ENCODE results near the gene PACRG.
A peak's percentile ranks its signal among the peaks of the same experiment; 100 is the strongest.

Gene PACRG

GRCh38 chr6:163249651-163250101 is 521.9 kb downstream of the PACRG start:
- H3K36me3 ChIP-seq (ENCODE audit: insufficient read depth, insufficient read length, low read length): no peaks in the 10 kb centered on the region
- no peaks in the 10 kb centered on the region for H3K9me3 ChIP-seq (ENCODE audit: insufficient read depth, low read length)
- no peak for TF ChIP-seq SUZ12 (IDR thresholded peaks at IDR 0.05; ENCODE audit: extremely low read depth, insufficient read depth, insufficient read length)
- TF ChIP-seq ZNF274 (IDR thresholded peaks at IDR 0.05; ENCODE audit: low read depth, low read length): no peak
- no peak for TF ChIP-seq YY1 (IDR thresholded peaks at IDR 0.05; ENCODE audit: insufficient read depth, insufficient read length)
- no peaks in the 10 kb centered on the region for H3K27me3 ChIP-seq (ENCODE audit: insufficient read depth, insufficient read length)
- no peak overlapping the region for H3K9ac ChIP-seq (ENCODE audit: insufficient read length, low read depth)
- no peaks in the 10 kb centered on the region for H3K4me1 ChIP-seq (ENCODE audit: insufficient read depth, insufficient read length)
- DNase-seq (ENCODE audit: low read depth, low spot score): no peak
- H3K4me3 ChIP-seq (ENCODE audit: insufficient read length, low read depth): no peak overlapping the region

DNA sequence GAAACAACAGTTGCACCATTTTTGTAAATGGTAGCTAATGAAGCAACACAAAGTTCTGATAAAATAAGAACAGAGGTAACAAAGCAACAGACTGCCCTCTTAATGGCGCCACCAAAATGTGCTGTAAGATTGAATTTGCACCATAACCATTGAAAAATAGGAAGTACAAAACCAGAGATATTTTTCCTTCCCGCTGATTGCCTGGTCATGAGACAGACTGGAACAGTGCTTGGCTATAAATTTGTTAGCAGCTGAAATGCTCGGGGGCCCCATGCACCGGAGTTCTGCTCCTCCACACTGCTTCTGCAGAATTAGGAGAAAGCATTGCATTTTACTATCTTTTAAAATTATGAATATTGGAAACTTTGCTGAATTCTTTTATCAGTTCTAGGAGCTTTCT is 522.3 kb downstream of the PACRG start:
- Histone ChIP-seq H3K36me3 (ENCODE audit: insufficient read depth, insufficient read length, low read length) (no peaks in the 10 kb centered on the region), H3K27me3 (ENCODE audit: insufficient read depth, insufficient read length) (peaks cover under 1% of the 10 kb centered on the region), H3K4me3 (ENCODE audit: insufficient read length, low read depth) (no peak overlapping the region), H3K4me1 (ENCODE audit: insufficient read depth, insufficient read length) (no peaks in the 10 kb centered on the region), H3K9me3 (ENCODE audit: insufficient read depth, low read length) (no peaks in the 10 kb centered on the region), H3K9ac (ENCODE audit: insufficient read length, low read depth) (no peak overlapping the region)
- DNase-seq (ENCODE audit: low read depth, low spot score): no peak
- no peak for TF ChIP-seq YY1 (IDR thresholded peaks at IDR 0.05; ENCODE audit: insufficient read depth, insufficient read length)
- TF ChIP-seq ZNF274 (IDR thresholded peaks at IDR 0.05; ENCODE audit: low read depth, low read length): no peak
- no peak for TF ChIP-seq SUZ12 (IDR thresholded peaks at IDR 0.05; ENCODE audit: extremely low read depth, insufficient read depth, insufficient read length)

- Histone ChIP-seq H3K36me3 (ENCODE audit: insufficient read depth, insufficient read length, low read length) (no peaks in the 10 kb centered on the region), H3K27me3 (ENCODE audit: insufficient read depth, insufficient read length) (peaks cover 3% of the 10 kb centered on the region), H3K9me3 (ENCODE audit: insufficient read depth, low read length) (no peaks in the 10 kb centered on the region), H3K4me1 (ENCODE audit: insufficient read depth, insufficient read length) (no peaks in the 10 kb centered on the region), H3K4me3 (ENCODE audit: insufficient read length, low read depth) (no peak overlapping the region), H3K9ac (ENCODE audit: insufficient read length, low read depth) (no peak overlapping the region)
- TF ChIP-seq SUZ12 (IDR thresholded peaks at IDR 0.05; ENCODE audit: extremely low read depth, insufficient read depth, insufficient read length) (no peak), ZNF274 (IDR thresholded peaks at IDR 0.05; ENCODE audit: low read depth, low read length) (no peak), YY1 (IDR thresholded peaks at IDR 0.05; ENCODE audit: insufficient read depth, insufficient read length) (no peak)
- no peak for DNase-seq (ENCODE audit: low read depth, low spot score)
Observed at GRCh38 chr6:163252061-163252591, 524.4 kb downstream of the PACRG start.

DNA sequence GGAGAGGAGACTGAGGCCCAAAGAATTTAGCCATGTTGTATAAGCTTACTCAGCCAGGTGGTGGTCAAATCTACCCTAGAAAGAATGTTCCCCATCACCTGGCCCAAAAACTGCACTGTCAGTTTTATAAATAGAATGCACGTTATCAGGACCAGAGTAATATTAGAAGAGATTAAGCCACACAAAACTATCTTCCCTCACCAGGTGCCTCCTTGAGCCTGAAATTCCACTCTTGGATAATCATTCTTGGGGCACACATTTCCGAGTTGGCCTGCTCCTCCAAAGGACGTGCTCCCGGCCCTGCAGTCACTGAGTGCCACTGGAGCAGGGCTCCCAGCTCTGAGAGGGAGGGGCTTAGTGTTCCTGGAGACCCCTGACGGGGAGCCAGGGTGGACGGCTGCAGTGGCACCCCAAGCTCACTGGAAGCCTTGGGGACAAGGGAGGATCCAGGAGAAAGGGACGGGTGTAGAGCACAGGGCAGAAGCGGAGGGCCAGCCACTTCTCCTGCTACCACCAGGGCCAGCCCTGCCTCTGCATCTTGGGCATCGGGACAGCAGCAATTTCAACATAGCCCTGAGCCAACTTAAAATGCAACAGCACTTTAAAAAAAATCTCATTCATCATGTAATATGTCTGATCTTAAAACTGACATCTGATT is 525.9 kb downstream of the PACRG start:
- DNase-seq (ENCODE audit: low read depth, low spot score): no peak
- TF ChIP-seq SUZ12 (IDR thresholded peaks at IDR 0.05; ENCODE audit: extremely low read depth, insufficient read depth, insufficient read length) (no peak), YY1 (IDR thresholded peaks at IDR 0.05; ENCODE audit: insufficient read depth, insufficient read length) (no peak), ZNF274 (IDR thresholded peaks at IDR 0.05; ENCODE audit: low read depth, low read length) (no peak)
- no peaks in the 10 kb centered on the region for H3K4me1 ChIP-seq (ENCODE audit: insufficient read depth, insufficient read length)
- H3K27me3 ChIP-seq (ENCODE audit: insufficient read depth, insufficient read length): peaks cover 3% of the 10 kb centered on the region
- H3K4me3 ChIP-seq (ENCODE audit: insufficient read length, low read depth): no peak overlapping the region
- H3K9me3 ChIP-seq (ENCODE audit: insufficient read depth, low read length): no peaks in the 10 kb centered on the region
- H3K9ac ChIP-seq (ENCODE audit: insufficient read length, low read depth): no peak overlapping the region
- H3K36me3 ChIP-seq (ENCODE audit: insufficient read depth, insufficient read length, low read length): no peaks in the 10 kb centered on the region

- Histone ChIP-seq H3K9ac (ENCODE audit: insufficient read length, low read depth) (no peak overlapping the region), H3K4me1 (ENCODE audit: insufficient read depth, insufficient read length) (no peaks in the 10 kb centered on the region), H3K27me3 (ENCODE audit: insufficient read depth, insufficient read length) (peaks cover 10% of the 10 kb centered on the region), H3K9me3 (ENCODE audit: insufficient read depth, low read length) (no peaks in the 10 kb centered on the region), H3K36me3 (ENCODE audit: insufficient read depth, insufficient read length, low read length) (no peaks in the 10 kb centered on the region), H3K4me3 (ENCODE audit: insufficient read length, low read depth) (no peak overlapping the region)
- no peak for DNase-seq (ENCODE audit: low read depth, low spot score)
- TF ChIP-seq SUZ12 (IDR thresholded peaks at IDR 0.05; ENCODE audit: extremely low read depth, insufficient read depth, insufficient read length): no peak
- TF ChIP-seq ZNF274 (IDR thresholded peaks at IDR 0.05; ENCODE audit: low read depth, low read length): no peak
- no peak for TF ChIP-seq YY1 (IDR thresholded peaks at IDR 0.05; ENCODE audit: insufficient read depth, insufficient read length)
Observed at GRCh38 chr6:163254341-163254835, 526.6 kb downstream of the PACRG start.

DNA sequence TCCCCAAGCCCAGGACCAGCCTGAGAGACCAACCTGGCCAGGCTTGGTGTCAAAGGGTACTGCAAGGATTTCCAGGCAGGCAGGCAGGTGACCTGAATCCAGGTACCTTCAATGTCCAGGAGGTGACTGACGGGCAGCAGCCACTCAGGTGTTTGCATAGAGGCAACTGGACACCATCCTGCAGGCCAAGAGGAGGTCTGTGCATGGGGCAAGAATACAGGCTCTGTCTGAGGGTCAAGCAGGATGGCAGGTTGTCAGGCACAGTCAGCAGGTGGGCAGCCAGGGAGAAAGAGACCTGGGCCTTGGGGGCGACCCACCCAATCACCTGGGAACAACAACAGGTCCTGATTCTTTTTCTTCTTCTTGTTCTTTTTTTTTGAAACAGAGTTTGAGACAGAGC is 527.5 kb downstream of the PACRG start:
- peaks cover 13% of the 10 kb centered on the region for H3K27me3 ChIP-seq (ENCODE audit: insufficient read depth, insufficient read length)
- TF ChIP-seq SUZ12 (IDR thresholded peaks at IDR 0.05; ENCODE audit: extremely low read depth, insufficient read depth, insufficient read length): no peak
- TF ChIP-seq ZNF274 (IDR thresholded peaks at IDR 0.05; ENCODE audit: low read depth, low read length): no peak
- TF ChIP-seq YY1 (IDR thresholded peaks at IDR 0.05; ENCODE audit: insufficient read depth, insufficient read length): no peak
- H3K9ac ChIP-seq (ENCODE audit: insufficient read length, low read depth): no peak overlapping the region
- H3K4me3 ChIP-seq (ENCODE audit: insufficient read length, low read depth): no peak overlapping the region
- no peaks in the 10 kb centered on the region for H3K9me3 ChIP-seq (ENCODE audit: insufficient read depth, low read length)
- no peak for DNase-seq (ENCODE audit: low read depth, low spot score)
- H3K36me3 ChIP-seq (ENCODE audit: insufficient read depth, insufficient read length, low read length): no peaks in the 10 kb centered on the region
- H3K4me1 ChIP-seq (ENCODE audit: insufficient read depth, insufficient read length): no peaks in the 10 kb centered on the region

- DNase-seq (ENCODE audit: low read depth, low spot score): no peak
- Histone ChIP-seq H3K27me3 (ENCODE audit: insufficient read depth, insufficient read length) (peaks cover 13% of the 10 kb centered on the region), H3K9ac (ENCODE audit: insufficient read length, low read depth) (peak overlapping the region; percentile 52), H3K36me3 (ENCODE audit: insufficient read depth, insufficient read length, low read length) (no peaks in the 10 kb centered on the region), H3K4me3 (ENCODE audit: insufficient read length, low read depth) (no peak overlapping the region), H3K9me3 (ENCODE audit: insufficient read depth, low read length) (no peaks in the 10 kb centered on the region), H3K4me1 (ENCODE audit: insufficient read depth, insufficient read length) (peaks cover 4% of the 10 kb centered on the region)
- TF ChIP-seq YY1 (IDR thresholded peaks at IDR 0.05; ENCODE audit: insufficient read depth, insufficient read length) (no peak), SUZ12 (IDR thresholded peaks at IDR 0.05; ENCODE audit: extremely low read depth, insufficient read depth, insufficient read length) (no peak), ZNF274 (IDR thresholded peaks at IDR 0.05; ENCODE audit: low read depth, low read length) (no peak)
Observed at GRCh38 chr6:163259689-163260088, 531.9 kb downstream of the PACRG start.

All from NT2/D1 (cell line).